ENCODE data around the gene FOLR1.

Gene FOLR1

DNA sequence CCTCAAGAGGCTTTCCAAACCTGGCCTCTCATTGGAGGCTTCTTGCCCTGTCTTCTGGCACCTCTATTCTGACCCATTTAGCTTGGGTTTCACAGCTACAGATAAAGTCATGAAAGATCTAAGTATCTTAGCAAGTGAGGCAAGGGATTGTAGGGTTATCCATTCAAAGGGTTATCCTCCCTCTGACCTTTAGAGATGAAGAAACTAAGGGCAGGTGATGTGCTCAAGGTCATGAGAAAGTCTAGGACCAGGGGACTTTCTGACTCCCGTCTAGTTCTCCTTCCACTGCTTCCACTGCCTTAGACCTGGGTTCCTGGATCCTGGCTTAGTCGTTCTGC, 44.8 kb downstream of the FOLR1 start:
- no peak for DNase-seq

DNA sequence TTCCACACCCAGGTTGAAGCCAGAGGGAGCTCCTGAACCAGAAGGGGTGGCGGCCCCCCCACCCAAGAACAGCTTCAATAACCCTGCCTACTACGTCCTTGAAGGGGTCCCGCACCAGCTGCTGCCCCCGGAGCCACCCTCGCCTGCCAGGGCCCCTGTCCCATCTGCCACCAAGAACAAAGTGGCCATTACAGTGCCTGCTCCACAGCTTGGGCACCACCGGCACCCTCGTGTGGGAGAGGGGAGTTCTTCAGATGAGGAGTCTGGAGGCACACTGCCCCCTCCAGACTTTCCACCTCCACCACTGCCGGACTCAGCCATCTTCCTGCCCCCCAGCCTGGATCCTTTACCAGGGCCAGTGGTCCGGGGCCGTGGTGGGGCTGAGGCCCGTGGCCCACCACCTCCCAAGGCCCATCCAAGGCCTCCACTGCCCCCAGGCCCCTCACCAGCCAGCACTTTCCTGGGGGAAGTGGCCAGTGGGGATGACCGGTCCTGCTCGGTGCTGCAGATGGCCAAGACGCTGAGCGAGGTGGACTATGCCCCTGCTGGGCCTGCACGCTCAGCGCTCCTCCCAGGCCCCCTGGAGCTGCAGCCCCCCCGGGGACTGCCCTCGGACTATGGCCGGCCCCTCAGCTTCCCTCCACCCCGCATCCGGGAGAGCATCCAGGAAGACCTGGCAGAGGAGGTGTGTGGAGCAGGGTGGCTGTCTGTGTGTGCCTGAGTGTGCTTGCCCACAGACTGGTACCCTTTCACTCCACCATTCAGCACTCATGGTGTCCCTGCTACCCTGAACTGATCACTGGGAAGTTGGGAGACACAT, 45.4 kb downstream of the FOLR1 start:
- DNase-seq = no peak

DNA sequence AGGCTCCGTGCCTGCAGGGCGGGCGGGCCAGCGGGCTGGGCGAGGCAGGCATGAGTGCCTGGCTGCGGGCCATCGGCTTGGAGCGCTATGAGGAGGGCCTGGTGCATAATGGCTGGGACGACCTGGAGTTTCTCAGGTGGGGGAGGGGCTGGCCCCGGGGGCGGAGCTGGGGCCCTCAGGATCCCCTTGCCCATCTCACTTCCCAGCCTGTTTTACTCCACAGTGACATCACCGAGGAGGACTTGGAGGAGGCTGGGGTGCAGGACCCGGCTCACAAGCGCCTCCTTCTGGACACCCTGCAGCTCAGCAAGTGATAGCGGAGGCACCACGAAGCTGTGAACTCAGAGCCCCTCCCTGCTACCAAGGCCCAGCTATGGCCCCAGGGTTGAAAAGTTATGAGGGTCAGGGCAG, 46.1 kb downstream of the FOLR1 start:
- no peak for DNase-seq

DNA sequence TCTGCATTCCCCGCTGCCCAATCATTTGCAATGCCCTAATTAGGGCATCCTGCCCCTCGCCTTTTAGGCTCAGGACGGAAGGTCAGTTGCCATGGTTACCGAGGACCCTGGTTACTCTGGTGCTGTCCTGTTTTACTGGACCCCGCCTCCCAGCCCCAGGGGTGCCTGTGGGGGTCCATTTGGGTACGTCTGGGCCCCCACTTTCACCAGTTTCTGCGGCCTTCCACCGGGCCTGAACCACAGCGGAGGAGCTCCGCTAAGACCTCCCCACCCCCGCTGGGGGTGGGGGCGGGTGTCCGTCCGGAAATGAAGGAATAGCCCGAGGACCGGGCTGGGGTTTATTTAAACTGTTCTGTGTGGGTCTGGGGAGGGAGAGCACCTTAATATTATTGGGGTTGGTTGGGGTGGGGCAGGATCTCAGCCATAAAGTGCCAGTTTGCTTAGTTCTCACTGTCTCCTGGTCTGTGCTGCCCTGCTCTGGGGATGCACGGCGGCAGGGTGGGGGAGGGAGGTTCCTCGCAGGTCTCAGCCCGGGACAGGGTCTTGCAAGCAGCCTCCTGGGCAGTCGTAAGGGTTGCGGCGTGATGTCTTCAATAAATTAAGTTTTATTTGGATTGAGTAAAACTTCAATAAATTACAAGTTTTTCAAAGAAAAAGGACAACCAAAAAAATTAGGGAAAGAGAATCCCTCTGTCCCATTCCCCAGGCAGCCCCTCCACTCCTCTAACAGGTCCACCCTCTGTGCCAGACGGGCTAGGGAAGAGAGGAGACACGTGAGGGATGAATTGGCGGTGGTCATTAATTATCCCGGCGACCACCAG, 46.8 kb downstream of the FOLR1 start:
- no peak for DNase-seq

DNA sequence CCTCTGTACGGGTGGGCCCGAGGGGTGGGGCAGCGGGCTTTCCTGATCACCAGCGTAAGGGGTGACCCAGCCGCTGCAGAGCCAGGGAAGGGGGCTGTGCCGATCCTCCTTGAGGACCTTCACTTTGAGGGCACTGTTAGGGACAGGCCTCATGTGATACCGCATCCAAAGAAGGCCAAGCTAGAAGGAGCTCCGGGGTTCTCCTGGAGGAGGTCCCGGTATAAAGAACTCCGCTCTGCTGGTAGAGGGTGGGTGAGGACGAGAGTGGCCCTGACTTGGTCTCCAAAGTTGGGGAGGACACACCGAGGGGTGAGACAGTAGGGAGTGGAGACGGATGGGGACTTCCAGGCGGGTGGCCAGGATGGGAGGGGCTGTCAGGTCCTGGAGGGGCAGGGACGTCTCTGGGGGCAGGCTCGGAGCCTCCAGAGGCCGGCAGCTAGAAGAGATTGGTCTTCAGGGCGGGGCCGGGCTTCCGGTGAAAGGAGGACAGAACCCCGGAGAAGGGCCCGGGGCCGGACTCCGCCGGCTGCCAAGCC, 47.4 kb downstream of the FOLR1 start:
- DNase-seq = no peak

DNA sequence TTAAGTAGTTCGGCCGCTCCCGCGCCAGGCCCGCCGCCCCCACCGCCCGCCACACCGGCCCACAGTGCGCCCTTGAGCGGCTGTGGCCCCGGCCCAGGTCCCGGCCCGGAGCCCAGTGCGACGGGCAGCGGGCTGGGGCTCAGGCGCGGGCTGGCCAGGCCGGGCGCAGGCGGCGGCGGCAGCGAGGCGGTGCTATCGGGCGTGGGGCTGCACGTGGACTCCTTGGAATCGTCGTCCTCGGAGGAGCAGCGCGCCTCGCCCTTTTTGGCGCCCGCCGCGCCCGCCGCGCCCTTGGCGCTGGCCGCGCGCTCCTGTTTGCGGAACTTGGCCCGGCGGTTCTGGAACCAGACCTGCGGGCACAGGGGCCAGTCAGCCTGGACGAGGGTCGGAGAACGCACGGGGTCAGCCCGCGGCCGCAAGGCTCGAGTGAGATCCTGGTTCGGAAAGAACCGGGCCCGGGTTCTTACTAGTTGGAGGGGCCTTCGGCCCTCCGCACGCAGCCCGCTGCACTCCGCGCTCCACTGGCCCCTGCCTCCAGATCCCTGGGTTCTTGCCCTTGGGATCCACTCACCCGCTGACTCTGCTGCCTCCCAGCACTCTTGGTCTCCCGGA, 48.0 kb downstream of the FOLR1 start:
- DNase-seq = no peak

DNA sequence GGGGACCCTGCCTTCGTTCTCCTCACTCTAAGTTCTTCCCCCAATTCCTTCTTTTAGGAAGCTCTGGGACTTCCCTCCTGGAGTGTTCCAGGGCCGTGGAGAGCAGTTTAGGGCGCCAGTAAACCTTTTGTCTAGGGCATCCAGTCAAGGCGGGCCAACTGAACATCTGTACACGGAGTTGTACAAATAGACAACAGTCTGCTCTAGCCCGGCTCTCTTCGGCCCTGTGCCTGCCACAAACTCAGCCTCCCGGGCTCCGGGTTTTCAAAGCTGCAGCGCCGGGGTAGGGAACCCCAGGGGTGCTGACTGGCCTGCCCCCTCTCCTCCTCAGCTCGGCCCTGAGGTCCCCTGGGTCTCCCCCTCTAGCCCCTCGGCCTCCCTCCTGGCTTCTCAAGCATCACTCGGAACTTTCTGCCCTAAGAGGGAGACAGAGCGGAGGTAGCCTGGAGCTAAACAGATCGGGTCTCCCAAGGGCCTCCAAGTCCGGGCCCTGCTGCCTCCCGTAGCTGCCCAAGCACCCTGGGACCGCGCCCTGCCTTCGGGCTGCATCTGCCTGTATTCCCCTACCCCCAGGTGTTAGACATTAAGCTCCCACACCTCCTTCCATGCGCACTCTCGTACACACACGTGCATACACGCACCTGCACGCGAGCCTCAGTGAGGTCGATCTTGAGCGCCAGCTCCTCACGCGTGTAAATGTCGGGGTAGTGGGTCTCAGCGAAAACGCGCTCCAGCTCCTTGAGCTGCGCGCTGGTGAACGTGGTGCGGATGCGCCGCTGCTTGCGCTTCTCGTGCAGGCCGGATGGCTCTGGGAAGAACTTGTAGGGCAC, 48.7 kb downstream of the FOLR1 start:
- DNase-seq = no peak

DNA sequence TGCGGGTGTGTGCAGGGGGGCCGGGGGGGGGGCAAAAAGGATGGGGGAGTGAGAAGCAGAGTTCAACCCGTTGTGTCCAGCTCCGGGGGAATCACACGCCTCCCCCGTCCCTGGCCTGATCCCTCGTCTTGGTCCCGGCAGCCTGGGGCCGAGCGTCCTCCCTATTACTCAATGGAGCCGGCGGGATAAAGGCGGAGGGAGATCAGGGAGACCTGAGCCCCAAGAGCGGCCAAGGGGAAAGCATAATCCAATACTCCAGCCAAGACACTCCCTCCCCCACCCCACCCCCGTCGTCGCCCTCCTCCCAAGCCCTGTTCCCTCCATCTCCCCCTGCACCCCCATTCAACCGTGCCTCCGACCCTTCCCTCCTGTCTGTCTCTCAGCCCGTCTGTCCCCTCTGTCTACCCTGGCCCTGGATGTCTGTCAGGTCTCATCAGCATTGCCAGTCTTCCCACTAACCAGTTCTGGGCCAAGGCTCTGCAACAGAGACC, 49.4 kb downstream of the FOLR1 start:
- DNase-seq = no peak

DNA sequence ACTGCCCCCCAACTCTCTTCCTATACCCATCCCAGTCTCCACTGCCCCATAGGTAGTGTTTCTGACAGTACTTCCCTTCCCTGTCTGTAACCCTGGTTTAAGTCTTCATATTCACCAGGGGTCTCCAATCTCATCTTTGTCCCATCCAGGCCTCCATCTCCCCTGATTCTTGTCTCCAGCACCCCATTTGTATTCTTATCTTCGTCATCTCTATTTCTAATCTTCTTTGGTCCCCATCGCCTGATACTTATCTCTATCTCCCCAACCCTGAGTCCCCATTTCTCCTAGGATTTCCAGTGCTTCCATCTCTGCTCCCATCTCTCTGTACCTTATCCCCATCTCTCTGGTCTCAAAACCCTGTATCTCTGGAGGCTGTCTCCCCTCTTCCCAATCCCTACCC, 50.2 kb downstream of the FOLR1 start:
- DNase-seq = no peak

DNA sequence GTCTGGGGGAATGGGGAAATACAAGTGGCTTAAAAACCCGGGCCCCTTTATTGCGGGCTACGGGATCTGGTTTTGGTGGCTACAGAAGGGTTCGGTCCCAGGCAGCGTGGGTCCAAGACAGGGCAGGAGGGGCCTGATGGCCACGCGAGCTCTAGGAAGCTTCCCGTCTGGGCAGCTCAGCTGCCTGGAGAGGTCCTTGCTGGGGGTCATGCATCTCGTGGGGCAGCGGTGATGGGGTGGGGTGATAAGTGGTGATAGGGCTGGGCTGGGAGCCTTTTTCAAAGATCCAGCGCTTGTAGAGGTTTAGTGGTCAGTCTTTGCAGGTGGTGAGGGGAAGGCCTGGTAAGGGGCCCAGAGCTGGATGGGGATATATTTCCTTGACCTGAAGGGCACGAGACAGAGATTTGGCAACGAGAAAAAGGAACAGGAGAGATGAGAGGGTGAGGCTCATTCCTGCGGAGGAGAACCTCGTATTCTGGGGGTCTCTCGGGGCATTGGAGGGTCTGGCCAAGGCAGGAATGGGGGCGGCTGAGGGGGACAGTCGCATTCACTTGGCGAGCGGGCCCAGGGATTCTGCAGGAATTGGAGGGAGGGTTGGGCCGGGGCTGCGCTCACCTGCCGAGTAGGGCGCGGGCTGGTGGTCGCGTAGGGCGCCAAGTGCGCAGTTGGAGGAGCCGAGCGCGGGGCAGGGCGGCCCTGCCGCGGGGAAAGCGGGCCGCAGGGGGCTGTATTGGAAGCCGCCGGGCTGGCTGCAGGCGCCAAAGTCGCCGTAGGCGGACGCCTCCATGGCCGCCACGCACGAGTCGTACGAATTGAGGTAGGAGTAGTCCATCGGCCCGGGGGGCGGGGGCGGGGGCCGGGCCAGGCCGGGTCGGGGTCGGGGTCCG, 51.5 kb downstream of the FOLR1 start:
- no peak for DNase-seq

DNA sequence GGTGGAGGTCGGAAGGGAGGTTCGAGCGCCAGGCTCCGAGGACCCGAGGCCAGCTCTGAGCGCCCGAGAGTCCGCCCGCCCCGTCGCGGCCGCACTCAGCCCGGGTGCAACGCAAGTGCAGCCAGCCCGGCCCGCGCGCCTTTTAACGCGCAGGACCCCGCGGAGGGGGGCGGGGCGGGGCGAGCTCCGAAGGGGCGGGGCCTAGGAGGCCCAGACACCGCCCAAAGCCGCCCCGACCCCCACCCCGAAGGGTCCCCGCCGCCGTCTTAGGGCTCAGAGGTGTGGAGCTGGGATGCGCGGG, 52.1 kb downstream of the FOLR1 start, which contains the start of gene PHOX2A:
Gene PHOX2A, minus strand, starts transcription at position 117 of the 301 bp plus-strand sequence. CDS start 172 bp downstream, outside the sequence.
- no peak for DNase-seq

DNA sequence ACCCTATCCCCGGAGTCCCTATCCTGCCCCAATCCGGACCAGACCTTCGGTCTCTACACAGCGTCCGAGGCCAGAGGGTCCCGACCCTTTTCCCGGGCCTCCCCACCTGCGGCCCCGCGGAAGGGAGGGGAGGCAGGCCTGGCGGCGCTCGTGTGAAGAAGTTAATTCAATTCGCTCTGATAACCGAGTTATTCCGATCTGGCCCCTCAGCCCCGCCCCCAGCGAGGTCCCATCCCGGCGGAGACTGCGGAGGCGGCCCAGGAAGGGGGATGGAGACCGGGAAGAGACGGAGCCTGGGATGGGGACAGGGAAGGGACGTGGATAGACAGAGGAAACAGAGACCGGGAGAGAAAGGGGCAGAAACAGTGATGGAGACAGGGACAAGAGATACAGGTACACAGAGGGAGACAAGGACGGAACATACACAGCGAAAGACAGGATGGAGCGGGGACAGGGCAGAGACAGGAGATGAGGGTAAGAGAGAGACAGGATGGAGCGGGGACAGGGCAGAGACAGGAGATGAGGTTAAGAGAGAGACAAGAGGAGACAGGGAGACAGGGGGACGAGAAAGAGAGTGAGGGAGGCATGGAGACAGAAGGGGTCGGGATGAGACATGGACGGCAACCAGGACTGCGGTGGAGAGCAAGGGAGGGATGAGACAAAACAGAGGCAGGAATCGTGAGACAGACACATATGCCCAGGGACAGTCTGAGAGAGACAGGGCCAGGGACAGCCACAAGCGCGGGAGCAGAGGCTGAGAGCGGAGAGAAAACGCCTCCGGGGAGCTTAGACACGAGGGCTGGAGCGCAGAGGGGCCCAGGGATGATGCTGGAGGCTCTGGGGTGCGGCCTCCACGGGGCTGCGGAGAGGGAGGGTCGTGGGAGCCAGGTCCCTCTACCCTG, 52.7 kb downstream of the FOLR1 start:
- DNase-seq = no peak

DNA sequence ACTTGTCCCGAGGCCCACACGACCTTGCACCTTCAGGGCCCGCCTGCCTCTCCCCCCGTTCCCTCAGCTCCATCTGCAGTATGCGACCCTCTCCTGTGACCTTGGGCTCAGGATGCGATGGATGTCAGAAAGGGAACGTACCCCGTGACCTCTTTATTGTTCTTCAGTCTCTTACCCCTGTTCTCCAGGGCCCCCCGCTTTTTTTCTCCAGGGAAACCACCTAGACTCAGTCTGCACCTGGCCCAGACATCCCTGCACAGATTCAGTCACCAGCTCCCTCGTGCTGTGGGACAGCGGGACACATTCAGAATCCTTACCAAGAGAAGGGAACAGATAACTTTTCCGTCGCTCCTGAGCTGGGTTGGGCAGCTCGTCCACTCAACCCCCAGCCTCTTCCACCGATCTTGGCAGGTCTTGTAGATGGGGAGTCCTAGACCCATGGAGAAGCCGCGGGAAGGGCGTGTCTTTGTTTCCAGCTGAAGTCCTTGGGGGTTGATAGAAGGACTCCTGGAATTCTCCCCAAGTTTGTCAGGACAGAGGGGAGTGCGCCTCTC, 53.4 kb downstream of the FOLR1 start:
- no peak for DNase-seq

Data from NCI-H187 (cell line).